ENCODE data around the gene MFNG.

- TF ChIP-seq POLR2A (IDR thresholded peaks at IDR 0.05; ENCODE audit: low read depth) = no peak
- TF ChIP-seq CTCF (IDR thresholded peaks at IDR 0.05) = no peak
Measured at GRCh38 chr22:37519268-37520195, 33.3 kb upstream of the MFNG start, which contains the start of gene CARD10.
